Loucy (cell line): Measurements from ENCODE around the gene TOP3A.

Experiments used
- H2AFZ ChIP-seq: fragments of 200-600 bp; sonication (generic); 2 replicates; pipeline ENCODE4 v1.6.0; 2016; ENCODE audit warnings: antibody characterized with exemption, mild to moderate bottlenecking, low read length, moderate library complexity
- H3F3A ChIP-seq: fragments of 200-600 bp; 2 replicates; pipeline ENCODE4 v1.6.0; 2016; ENCODE audit warnings: antibody characterized with exemption, low read depth, mild to moderate bottlenecking
- H3K27me3 ChIP-seq: fragments of 200-600 bp; sonication (generic); 2 replicates; pipeline ENCODE4 v1.6.1; 2014; ENCODE audit warnings: low read length, mild to moderate bottlenecking; ENCODE audit not compliant: insufficient read depth, poor library complexity, severe bottlenecking
- H3K36me3 ChIP-seq: fragments of 200-600 bp; sonication (generic); 2 replicates; pipeline ENCODE4 v1.6.1; 2016; ENCODE audit warnings: low read length; ENCODE audit not compliant: insufficient read depth
- H3K4me1 ChIP-seq: fragments of 200-600 bp; sonication (generic); 2 replicates; pipeline ENCODE4 v1.5.1; 2014; ENCODE audit warnings: low read length, mild to moderate bottlenecking; ENCODE audit not compliant: insufficient read depth, poor library complexity, severe bottlenecking
- H3K4me2 ChIP-seq: fragments of 200-600 bp; sonication (generic); 2 replicates; pipeline ENCODE4 v1.6.0; 2014; ENCODE audit warnings: antibody characterized with exemption, low read length, low read depth, mild to moderate bottlenecking; ENCODE audit not compliant: poor library complexity, severe bottlenecking
- H3K4me3 ChIP-seq: fragments of 200-600 bp; sonication (generic); 2 replicates; pipeline ENCODE4 v1.5.1; 2014; ENCODE audit warnings: low read length, mild to moderate bottlenecking, mixed read lengths; ENCODE audit not compliant: poor library complexity, severe bottlenecking
- H3K79me2 ChIP-seq: fragments of 200-600 bp; sonication (generic); 2 replicates; pipeline ENCODE4 v1.6.1; 2014; ENCODE audit warnings: low read length; ENCODE audit not compliant: insufficient read depth
- H3K9ac ChIP-seq: fragments of 200-600 bp; sonication (generic); 2 replicates; pipeline ENCODE4 v1.6.0; 2014; ENCODE audit warnings: mild to moderate bottlenecking, low read depth, low read length, moderate library complexity; ENCODE audit not compliant: poor library complexity, severe bottlenecking
- H3K9me2 ChIP-seq: fragments of 200-600 bp; sonication (generic); replicated peaks from 2 replicates; pipeline ENCODE4 v1.6.1; 2016; ENCODE audit warnings: low read depth, low read length, mixed read lengths
- H3K9me3 ChIP-seq: fragments of 200-600 bp; sonication (generic); 2 replicates; pipeline ENCODE4 v1.6.1; 2014; ENCODE audit warnings: mild to moderate bottlenecking, antibody characterized with exemption, low read length, low read depth; ENCODE audit not compliant: insufficient read depth
- H4K20me1 ChIP-seq: fragments of 200-600 bp; sonication (generic); 2 replicates; pipeline ENCODE4 v1.6.0; 2014; ENCODE audit warnings: antibody characterized with exemption, low read length, mild to moderate bottlenecking; ENCODE audit not compliant: insufficient read depth, poor library complexity, severe bottlenecking
- EZH2phosphoT487 ChIP-seq: fragments of 200-600 bp; IDR thresholded peaks from 2 replicates; pipeline ENCODE4 v1.6.1; 2018; ENCODE audit warnings: antibody characterized with exemption, mild to moderate bottlenecking, moderate library complexity, borderline replicate concordance
- TF ChIP-seq, protein P1 (sequence below): fragments of 200-600 bp; sonication (generic); conservative IDR thresholded peaks from 2 replicates; pipeline ENCODE4 v1.5.1; 2014; ENCODE audit warnings: mild to moderate bottlenecking, antibody characterized with exemption, low read length

Gene TOP3A

DNA sequence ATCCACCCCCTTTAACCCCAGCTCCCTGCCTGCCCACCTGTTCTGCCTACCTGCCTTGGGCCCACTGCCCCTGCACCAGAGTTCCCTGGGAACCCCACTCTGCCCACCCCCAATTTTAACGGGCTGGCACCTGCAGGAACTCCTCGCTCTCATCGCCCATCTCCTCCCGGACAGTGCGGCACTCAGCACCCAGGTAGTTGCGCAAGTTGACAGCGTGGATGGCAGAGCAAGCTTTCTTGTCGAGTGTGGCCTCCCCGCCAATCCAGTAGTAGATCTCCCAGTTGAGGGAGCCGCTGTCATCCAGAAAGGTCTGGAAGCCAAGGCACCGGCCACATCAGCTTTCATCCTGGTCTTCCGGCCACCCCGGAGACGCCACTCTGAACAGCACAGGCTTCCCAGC, 64.1 kb downstream of the TOP3A start:
- TF ChIP-seq EZH2phosphoT487 = no peak
- TF ChIP-seq, protein P1, sequence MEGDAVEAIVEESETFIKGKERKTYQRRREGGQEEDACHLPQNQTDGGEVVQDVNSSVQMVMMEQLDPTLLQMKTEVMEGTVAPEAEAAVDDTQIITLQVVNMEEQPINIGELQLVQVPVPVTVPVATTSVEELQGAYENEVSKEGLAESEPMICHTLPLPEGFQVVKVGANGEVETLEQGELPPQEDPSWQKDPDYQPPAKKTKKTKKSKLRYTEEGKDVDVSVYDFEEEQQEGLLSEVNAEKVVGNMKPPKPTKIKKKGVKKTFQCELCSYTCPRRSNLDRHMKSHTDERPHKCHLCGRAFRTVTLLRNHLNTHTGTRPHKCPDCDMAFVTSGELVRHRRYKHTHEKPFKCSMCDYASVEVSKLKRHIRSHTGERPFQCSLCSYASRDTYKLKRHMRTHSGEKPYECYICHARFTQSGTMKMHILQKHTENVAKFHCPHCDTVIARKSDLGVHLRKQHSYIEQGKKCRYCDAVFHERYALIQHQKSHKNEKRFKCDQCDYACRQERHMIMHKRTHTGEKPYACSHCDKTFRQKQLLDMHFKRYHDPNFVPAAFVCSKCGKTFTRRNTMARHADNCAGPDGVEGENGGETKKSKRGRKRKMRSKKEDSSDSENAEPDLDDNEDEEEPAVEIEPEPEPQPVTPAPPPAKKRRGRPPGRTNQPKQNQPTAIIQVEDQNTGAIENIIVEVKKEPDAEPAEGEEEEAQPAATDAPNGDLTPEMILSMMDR = no peak
- H3K9ac ChIP-seq = no peak overlapping the region
- H4K20me1 ChIP-seq = peaks cover 7% of the 10 kb centered on the region
- H3K4me1 ChIP-seq = no peaks in the 10 kb centered on the region
- H3K9me3 ChIP-seq = no peaks in the 10 kb centered on the region
- no peaks in the 10 kb centered on the region for H3K9me2 ChIP-seq
- H2AFZ ChIP-seq = no peak overlapping the region
- no peaks in the 10 kb centered on the region for H3K27me3 ChIP-seq
- peaks cover 73% of the 10 kb centered on the region; the same call in 1 of the 2 replicates for H3K36me3 ChIP-seq
- H3K79me2 ChIP-seq = peaks cover 1% of the 10 kb centered on the region; the same call in 1 of the 2 replicates
- no peaks in the 10 kb centered on the region for H3F3A ChIP-seq
- no peak overlapping the region for H3K4me3 ChIP-seq
- H3K4me2 ChIP-seq = no peak overlapping the region

DNA sequence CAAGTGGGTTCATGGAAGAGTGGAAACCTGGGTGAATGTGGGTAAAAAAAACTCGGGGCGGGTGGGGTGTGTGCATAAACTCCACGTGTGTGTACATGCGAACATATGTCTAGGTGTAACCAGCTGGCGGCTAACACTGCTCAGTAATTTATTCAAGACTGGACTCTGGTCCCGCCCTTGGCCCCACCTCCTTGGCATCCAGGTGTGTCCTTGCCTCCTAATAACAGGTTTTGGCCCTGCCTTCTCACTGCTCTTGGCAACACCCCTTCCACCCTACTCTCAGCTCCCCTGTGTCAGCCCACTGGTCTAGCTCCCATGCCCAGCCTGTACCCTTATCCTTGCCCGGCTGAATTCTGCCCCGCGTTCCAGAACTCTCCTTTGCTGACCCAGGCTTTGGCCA, 64.5 kb downstream of the TOP3A start:
- no peaks in the 10 kb centered on the region for H3K27me3 ChIP-seq
- H3K4me3 ChIP-seq = no peak overlapping the region
- peaks cover 4% of the 10 kb centered on the region for H4K20me1 ChIP-seq
- no peaks in the 10 kb centered on the region for H3K9me2 ChIP-seq
- H3K4me2 ChIP-seq = no peak overlapping the region
- H3K79me2 ChIP-seq = no peaks in the 10 kb centered on the region; the same call in 1 of the 2 replicates
- no peak overlapping the region for H2AFZ ChIP-seq
- no peaks in the 10 kb centered on the region for H3K9me3 ChIP-seq
- H3F3A ChIP-seq = no peaks in the 10 kb centered on the region
- H3K4me1 ChIP-seq = no peaks in the 10 kb centered on the region
- peaks cover 77% of the 10 kb centered on the region; the same call in 1 of the 2 replicates for H3K36me3 ChIP-seq
- H3K9ac ChIP-seq = no peak overlapping the region
- TF ChIP-seq, protein P1 = no peak
- TF ChIP-seq EZH2phosphoT487 = no peak

DNA sequence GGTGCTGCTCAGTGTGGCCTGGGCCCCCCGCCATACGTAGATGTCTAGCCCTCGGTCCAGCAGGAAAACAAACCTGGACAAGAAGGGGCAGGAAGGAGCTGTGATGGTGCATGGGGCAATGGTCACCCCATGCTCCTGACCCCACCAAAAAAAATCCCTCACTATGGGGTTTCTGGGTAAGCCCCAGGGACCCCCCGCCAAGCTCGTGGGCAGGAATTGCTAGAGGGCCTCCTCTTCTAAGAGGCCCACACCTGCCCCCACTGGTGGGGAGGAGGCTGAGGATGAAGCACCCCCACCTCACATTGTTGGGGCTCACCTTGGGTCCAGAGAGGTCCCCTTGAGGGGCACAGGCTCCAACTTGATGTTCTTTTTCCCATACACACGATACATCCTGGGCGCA, 66.0 kb downstream of the TOP3A start:
- Histone ChIP-seq H3K9ac (no peak overlapping the region), H3K36me3 (peaks cover 70% of the 10 kb centered on the region; the same call in 1 of the 2 replicates), H3K4me1 (no peaks in the 10 kb centered on the region), H3K9me3 (no peaks in the 10 kb centered on the region), H4K20me1 (no peaks in the 10 kb centered on the region), H3K9me2 (no peaks in the 10 kb centered on the region), H3K4me3 (no peak overlapping the region), H3K79me2 (no peaks in the 10 kb centered on the region), H3K4me2 (no peak overlapping the region), H2AFZ (no peak overlapping the region), H3K27me3 (no peaks in the 10 kb centered on the region), H3F3A (no peaks in the 10 kb centered on the region)
- TF ChIP-seq, protein P1 = no peak
- TF ChIP-seq EZH2phosphoT487 = no peak
